Spleen (tissue), 7 donors: ENCODE measurements around the gene EIF3K.

ENCODE experiments used
- CTCF ChIP-seq, 11 experiments: fragments of 200-600 bp in 7 of 11; fragments of 450-650 bp in 4 of 11; sonication (generic) in 4 of 11; IDR thresholded peaks in 8 of 11; conservative IDR thresholded peaks in 3 of 11; 1 replicate in 7 of 11; 2 replicates in 4 of 11; pipeline versions ENCODE4 v1.4.0 to v1.8.0; 2016 to 2021; ENCODE audit warnings: antibody characterized with exemption in 11 of 11, inconsistent platforms in 4 of 11, mild to moderate bottlenecking in 1 of 11
- POLR2A ChIP-seq, 3 donors: fragments of 450-650 bp; IDR thresholded peaks; one replicate each; pipeline ENCODE4 v1.5.1; 2017; ENCODE audit warnings: antibody characterized with exemption in 3 of 3, mild to moderate bottlenecking in 1 of 3
- donor health status: DM: no; HTN: no; CAD: no; lungs with moderate emphysema.
- donor health status: DM: no; HTN: no; CAD: no.
- donor health status: DM: no; HTN: no; CAD: no.

GRCh38 chr19:38663156-38663651 lies 44.2 kb downstream of the EIF3K start:
- TF ChIP-seq CTCF (IDR thresholded peaks at IDR 0.05 in 8 of 11, conservative IDR thresholded peaks at IDR 0.05 in 3 of 11) = no peak
- TF ChIP-seq POLR2A (IDR thresholded peaks at IDR 0.05) = no peak
